Small intestine (tissue), 7 donors: ENCODE results near the gene ZNF318. TPM values are rescaled to one million over a fixed set of nuclear protein-coding genes. Genes with fewer than 3 reads are reported as not detected.
"Not testable (repeated sequence)": the region's sequence is repeated elsewhere in the genome, so short reads cannot be mapped to it uniquely, and the experiment has no call there.

Experiments
- DNase-seq, 2 donors: peaks; one replicate each; pipeline versions ENCODE4 v3.0.0 to v3.0.0-alpha.2; 2013
- FAIRE-seq: peaks from 2 replicates; lab custom pipeline; 2012; peaks lifted over from hg19 to GRCh38; lab: Jason Lieb, UNC
- H3K27ac ChIP-seq, 3 donors: one replicate each; pipeline ENCODE4 v1.5.1; 2013; ENCODE audit warnings: low read length in 2 of 3, mild to moderate bottlenecking in 2 of 3, control low read depth in 1 of 3, inconsistent platforms in 1 of 3, low read depth in 1 of 3, moderate library complexity in 1 of 3
- H3K27me3 ChIP-seq, 3 donors: one replicate each; pipeline ENCODE4 v1.6.1; 2013; ENCODE audit warnings: low read length in 3 of 3, inconsistent platforms in 1 of 3; ENCODE audit not compliant: control insufficient read depth in 3 of 3, insufficient read depth in 3 of 3
- H3K36me3 ChIP-seq, 3 donors: one replicate each; pipeline ENCODE4 v1.6.1; 2013; ENCODE audit warnings: low read length in 3 of 3, inconsistent platforms in 1 of 3, low read depth in 1 of 3, mild to moderate bottlenecking in 1 of 3, moderate library complexity in 1 of 3; ENCODE audit not compliant: control insufficient read depth in 3 of 3, insufficient read depth in 2 of 3
- H3K4me1 ChIP-seq, 3 donors: one replicate each; pipeline ENCODE4 v1.6.1; 2013; ENCODE audit warnings: low read length in 2 of 3, inconsistent platforms in 1 of 3, low read depth in 1 of 3, mild to moderate bottlenecking in 1 of 3, moderate library complexity in 1 of 3; ENCODE audit not compliant: control insufficient read depth in 3 of 3, insufficient read depth in 2 of 3
- H3K4me3 ChIP-seq, 3 donors: one replicate each; pipeline ENCODE4 v1.5.1; 2013; ENCODE audit warnings: low read length in 3 of 3, control low read depth in 1 of 3, inconsistent platforms in 1 of 3, low read depth in 1 of 3, mild to moderate bottlenecking in 1 of 3, moderate library complexity in 1 of 3
- H3K9me3 ChIP-seq, 2 donors: one replicate each; pipeline ENCODE4 v1.6.1; 2013; ENCODE audit warnings: low read depth in 1 of 2, low read length in 1 of 2; ENCODE audit not compliant: control insufficient read depth in 2 of 2, insufficient read depth in 1 of 2
- WGBS, 3 donors: extraction: QIAGEN DNeasy Blood & Tissue Kit; methylation state at CpG; one replicate each; pipeline ENCODE4 v1.1.7; 2013; 5-methylcytosine and 5-hydroxymethylcytosine counted together
- polyA plus RNA-seq, 4 donors: library from polyadenylated mRNA; stranded (reverse) in 3 of 4; unstranded in 1 of 4; fragments of 200-250 nt in 3 of 4; fragments of 120-200 nt in 1 of 4; gene quantifications; one replicate each; pipeline versions ENCODE4 v1.2.1 to v1.2.3, GENCODE V29; 2013
- donor health status: healthy with polysubstance abuse.
- donor health status: control.
- donor health status: control.
- donor health status: Bipolar disorder and iron deficiency.
- donor health status: healthy.

The ZNF318 gene
- polyA plus RNA-seq, 4 donors: 3.5 to 18.1 (median 5.0) TPM

DNA sequence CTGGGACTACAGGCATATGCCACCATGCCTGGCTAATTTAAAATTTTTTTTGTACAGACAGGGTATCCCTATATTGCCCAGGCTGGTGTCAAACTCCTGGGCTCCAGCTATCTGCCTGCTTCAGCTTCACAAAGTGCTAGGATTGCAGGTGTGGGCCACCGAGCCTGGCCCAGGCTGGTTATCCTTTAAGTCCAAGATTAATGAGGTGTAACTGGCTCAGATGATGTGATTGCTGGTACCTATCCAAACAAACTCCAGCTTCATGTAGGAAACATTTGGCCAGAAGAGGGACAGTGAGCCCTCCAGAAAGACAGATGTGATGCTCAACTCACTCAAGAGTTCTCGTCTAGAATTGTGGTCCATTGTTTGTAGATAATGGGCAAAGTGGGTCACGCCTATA lies 9.2 kb upstream of the ZNF318 start:
- no peaks in the 10 kb centered on the region for H3K36me3 ChIP-seq
- no peak for FAIRE-seq

GRCh38 chr6:43377710-43378229 lies 8.3 kb upstream of the ZNF318 start:
- Histone ChIP-seq H3K9me3 (no peaks in the 10 kb centered on the region), H3K27ac (no peak overlapping the region), H3K27me3 (peaks cover 0 to 2% (median 0%) of the 10 kb centered on the region in 3 donors), H3K4me1 (peaks cover 0 to 5% (median 0%) of the 10 kb centered on the region in 3 donors), H3K4me3 (no peak overlapping the region), H3K36me3 (no peaks in the 10 kb centered on the region)
- no peak for FAIRE-seq
- no peak for DNase-seq
- 81 to 94% (median 83%) methylated on average over 2 of the region's 2 CpGs for WGBS, 3 donors

More for the DNA sequence above, 9.2 kb upstream of the ZNF318 start:
- Histone ChIP-seq H3K4me1 (peaks cover 0 to 5% (median 0%) of the 10 kb centered on the region in 3 donors), H3K4me3 (no peak overlapping the region), H3K27me3 (peaks cover 0 to 2% (median 0%) of the 10 kb centered on the region in 3 donors), H3K27ac (no peak overlapping the region), H3K9me3 (no peaks in the 10 kb centered on the region)
- WGBS, 3 donors: 52 to 71% (median 62%) methylated on average over 3 of the region's 3 CpGs
- DNase-seq: no peak

GRCh38 chr6:43376551-43376981 lies 7.1 kb upstream of the ZNF318 start:
- no peak for FAIRE-seq
- 75 to 100% (median 84%) methylated on average over 1 of the region's 1 CpG for WGBS, 3 donors
- Histone ChIP-seq H3K9me3 (no peaks in the 10 kb centered on the region), H3K27ac (peak overlapping the region in 1 of 3 donors; percentile 45), H3K4me1 (peaks cover 0 to 5% (median 0%) of the 10 kb centered on the region in 3 donors), H3K36me3 (no peaks in the 10 kb centered on the region), H3K27me3 (no peaks in the 10 kb centered on the region), H3K4me3 (no peak overlapping the region)
- peak; percentile 42 to 58 for DNase-seq

GRCh38 chr6:43375693-43376092 lies 6.2 kb upstream of the ZNF318 start:
- no peak for FAIRE-seq

DNA sequence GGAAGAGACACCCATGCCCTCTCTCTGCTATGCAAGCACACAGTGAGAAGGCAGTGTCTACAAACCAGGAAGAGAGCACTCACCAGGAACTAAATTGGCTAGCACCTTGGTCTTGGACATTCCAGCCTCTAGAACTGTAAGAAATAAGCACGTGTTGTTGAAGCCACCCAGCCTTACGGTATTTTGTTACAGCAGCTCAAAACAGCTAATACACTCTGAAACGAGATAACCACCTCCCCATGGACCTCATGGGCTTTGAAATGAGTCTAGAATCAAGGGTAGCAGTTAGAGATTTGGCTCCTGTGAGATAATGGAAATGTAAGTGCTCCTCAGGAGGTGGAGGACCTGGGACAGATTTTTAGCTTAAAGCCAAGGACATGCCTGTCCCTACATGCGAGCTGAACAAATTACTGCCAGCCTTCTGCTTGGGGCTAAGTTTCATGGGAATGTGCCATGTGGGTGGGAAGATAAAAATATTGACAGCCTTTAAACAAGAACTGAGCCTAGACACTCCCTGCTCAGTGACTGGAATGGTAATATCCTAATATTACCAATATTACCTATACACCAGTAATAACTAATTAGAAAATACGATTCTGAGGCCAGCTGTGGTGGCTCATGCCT lies 3.9 kb upstream of the ZNF318 start:
- DNase-seq (no peak), FAIRE-seq (no peak)
- H3K4me3 ChIP-seq: no peak overlapping the region
- H3K36me3 ChIP-seq: no peaks in the 10 kb centered on the region
- peaks cover 0 to 9% (median 3%) of the 10 kb centered on the region in 3 donors for H3K4me1 ChIP-seq
- no peak overlapping the region for H3K27ac ChIP-seq
- no peaks in the 10 kb centered on the region for H3K27me3 ChIP-seq
- no peaks in the 10 kb centered on the region for H3K9me3 ChIP-seq
- WGBS, 3 donors: 79 to 88% (median 80%) methylated on average over 5 of the region's 5 CpGs

More at GRCh38 chr6:43375693-43376092, 6.2 kb upstream of the ZNF318 start:
- no peaks in the 10 kb centered on the region for H3K9me3 ChIP-seq
- H3K36me3 ChIP-seq: no peaks in the 10 kb centered on the region
- H3K4me3 ChIP-seq: no peak overlapping the region
- WGBS, 3 donors: 80 to 89% (median 89%) methylated on average over 4 of the region's 4 CpGs
- no peak for DNase-seq
- H3K27ac ChIP-seq: no peak overlapping the region
- no peaks in the 10 kb centered on the region for H3K27me3 ChIP-seq
- H3K4me1 ChIP-seq: peaks cover 0 to 5% (median 0%) of the 10 kb centered on the region in 3 donors

DNA sequence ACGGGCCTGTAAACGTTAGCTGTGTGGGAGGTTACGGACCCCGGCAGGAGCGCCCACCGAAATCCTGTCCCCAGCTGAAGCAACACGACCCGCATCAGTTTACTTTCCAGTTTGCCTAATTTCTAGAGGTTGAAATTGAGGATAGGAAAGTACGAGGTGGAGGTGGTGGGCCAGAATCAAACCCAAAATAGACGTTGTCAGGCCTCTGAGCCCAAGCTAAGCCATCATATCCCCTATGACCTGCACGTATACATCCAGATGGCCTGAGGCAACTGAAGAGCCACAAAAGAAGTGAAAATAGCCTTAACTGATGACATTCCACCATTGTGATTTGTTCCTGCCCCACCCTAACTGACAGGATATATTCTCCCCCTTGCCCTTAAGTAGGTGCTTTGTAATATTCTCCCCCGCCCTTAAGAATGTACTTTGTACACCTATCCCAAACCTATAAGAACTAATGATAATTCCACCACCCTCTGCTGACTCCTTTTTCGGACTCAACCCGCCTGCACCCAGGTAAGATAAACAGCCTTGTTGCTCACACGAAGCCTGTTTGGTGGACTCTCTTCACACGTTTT lies 645 bp upstream of the ZNF318 start:
- H3K9me3 ChIP-seq, H3K36me3 ChIP-seq, H3K27me3 ChIP-seq, H3K4me1 ChIP-seq, FAIRE-seq: not testable (repeated sequence)
- peak in 1 of 2 donors; percentile 14 for DNase-seq
- Histone ChIP-seq H3K27ac (peak overlapping the region; percentile 28 to 93 (median 79)), H3K4me3 (peak overlapping the region; percentile 19 to 96 (median 49))
- WGBS, 3 donors: 39 to 43% (median 41%) methylated on average over 16 of the region's 16 CpGs

DNA sequence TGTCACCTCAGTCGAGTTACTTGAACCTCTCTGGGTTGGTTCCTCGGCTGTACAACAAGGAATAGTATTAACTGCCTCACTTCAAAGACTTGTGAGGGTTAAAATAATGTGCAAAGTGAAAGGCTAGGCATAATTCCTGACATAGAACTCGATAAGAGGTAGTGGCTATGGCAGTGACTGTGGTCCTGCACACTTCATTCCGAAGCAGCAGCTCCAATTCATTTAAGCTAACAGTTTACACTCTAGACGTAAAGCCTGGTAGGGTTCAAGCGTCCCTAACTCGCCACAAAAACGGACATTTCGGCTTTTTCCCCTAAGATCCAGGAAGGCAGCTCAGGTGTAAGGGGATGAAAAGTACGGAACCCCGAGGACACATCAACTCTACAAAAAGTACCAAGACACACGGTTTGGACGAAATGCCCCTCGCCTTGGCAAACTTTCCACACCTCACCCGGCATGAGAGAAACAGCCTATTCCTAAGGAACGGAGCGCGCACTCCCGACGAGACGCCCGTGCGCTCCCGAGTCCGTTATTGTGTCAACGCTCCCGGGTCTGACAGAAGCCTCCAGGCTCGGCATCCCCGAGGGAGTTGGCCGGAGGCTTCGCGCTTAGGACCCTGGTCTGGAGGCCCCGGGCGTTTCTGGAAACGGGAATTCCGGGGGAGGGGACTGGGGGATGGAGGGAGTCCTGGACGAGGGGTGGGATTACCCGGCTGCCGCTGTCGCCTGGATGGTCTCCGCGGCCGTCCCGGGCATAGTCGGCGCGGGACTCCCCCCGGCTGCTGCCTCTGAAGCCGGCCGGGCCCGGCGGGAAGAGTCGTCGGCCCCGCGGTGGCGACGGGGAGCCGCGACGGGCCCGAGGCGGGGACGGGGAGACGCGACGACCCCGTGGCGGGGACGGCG lies 937 bp downstream of the ZNF318 start:
- DNase-seq (peak; percentile 55 to 70), FAIRE-seq (no peak)
- Histone ChIP-seq H3K4me1 (peaks cover 0 to 6% (median 4%) of the 10 kb centered on the region in 3 donors), H3K4me3 (peak overlapping the region; percentile 78 to 96 (median 93)), H3K27ac (peak overlapping the region; percentile 48 to 72 (median 66)), H3K9me3 (no peaks in the 10 kb centered on the region), H3K36me3 (peaks cover 3 to 17% (median 5%) of the 10 kb centered on the region in 3 donors), H3K27me3 (no peaks in the 10 kb centered on the region)
- WGBS, 3 donors: 2 to 5% (median 3%) methylated on average over 41 to 71 of the region's 71 CpGs
